H54 (cell line): ENCODE results near the gene ZNF217.
"Not testable (repeated sequence)": the region's sequence is repeated elsewhere in the genome, so short reads cannot be mapped to it uniquely, and the experiment has no call there.

Source experiments
- DNase-seq: peaks from one replicate; pipeline ENCODE4 v3.0.0; 2011; ENCODE audit warnings: low spot score, mixed read lengths; ENCODE audit not compliant: insufficient read length
- FAIRE-seq: peaks from 3 replicates; lab custom pipeline; 2011; peaks lifted over from hg19 to GRCh38; lab: Jason Lieb, UNC
- POLR2A ChIP-seq: IDR thresholded peaks from 2 replicates; pipeline ENCODE4 v1.6.1; 2011; ENCODE audit warnings: low read depth, mild to moderate bottlenecking, low read length

ZNF217 gene

GRCh38 chr20:53593466-53594007 is at the start of gene ZNF217:
Gene ZNF217, minus strand, starts transcription at chr20:53593839. Its CDS starts 11,013 bp downstream, at chr20:53582826.
- not testable (repeated sequence) for FAIRE-seq, DNase-seq
- peak; percentile 60 for TF ChIP-seq POLR2A

DNA sequence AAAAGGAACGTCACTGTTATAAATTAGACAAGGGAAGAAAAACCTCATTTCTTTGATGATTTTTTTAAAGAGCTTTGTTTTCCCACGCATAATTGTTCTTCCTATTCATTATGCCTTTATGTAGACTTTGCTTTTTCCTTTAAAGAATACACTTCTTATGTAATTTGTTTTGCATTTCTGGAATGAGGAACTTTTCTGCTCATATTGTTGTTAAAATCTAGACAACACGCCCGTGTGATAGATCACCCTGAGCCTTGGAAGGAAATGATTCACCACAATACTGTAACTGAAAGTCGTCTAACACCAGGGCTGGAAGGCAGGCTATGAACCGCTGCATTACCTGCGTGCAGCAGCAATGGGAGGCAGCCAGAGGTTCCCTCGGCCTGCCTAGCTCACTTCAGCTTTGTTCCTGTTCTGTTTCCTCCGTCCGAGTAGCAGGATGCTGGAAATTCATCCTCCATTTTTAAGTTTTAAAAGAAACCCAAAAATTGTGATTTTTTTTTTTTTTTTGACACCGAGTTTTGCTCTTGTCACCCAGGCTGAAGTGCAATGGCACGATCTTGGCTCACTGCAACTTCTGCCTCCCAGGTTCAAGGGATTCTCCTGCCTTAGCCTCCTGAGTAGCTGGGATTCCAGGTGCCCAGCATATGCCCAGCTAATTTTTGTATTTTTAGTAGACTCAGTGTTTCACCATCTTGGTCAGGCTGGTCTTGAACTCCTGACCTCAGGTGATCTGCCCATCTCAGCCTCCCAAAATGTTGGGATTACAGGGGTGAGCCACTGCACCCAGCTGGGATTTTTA is 49.6 kb upstream of the ZNF217 start:
- DNase-seq (peak; percentile 72), FAIRE-seq (peak; percentile 73)
- TF ChIP-seq POLR2A: peak; percentile 62

DNA sequence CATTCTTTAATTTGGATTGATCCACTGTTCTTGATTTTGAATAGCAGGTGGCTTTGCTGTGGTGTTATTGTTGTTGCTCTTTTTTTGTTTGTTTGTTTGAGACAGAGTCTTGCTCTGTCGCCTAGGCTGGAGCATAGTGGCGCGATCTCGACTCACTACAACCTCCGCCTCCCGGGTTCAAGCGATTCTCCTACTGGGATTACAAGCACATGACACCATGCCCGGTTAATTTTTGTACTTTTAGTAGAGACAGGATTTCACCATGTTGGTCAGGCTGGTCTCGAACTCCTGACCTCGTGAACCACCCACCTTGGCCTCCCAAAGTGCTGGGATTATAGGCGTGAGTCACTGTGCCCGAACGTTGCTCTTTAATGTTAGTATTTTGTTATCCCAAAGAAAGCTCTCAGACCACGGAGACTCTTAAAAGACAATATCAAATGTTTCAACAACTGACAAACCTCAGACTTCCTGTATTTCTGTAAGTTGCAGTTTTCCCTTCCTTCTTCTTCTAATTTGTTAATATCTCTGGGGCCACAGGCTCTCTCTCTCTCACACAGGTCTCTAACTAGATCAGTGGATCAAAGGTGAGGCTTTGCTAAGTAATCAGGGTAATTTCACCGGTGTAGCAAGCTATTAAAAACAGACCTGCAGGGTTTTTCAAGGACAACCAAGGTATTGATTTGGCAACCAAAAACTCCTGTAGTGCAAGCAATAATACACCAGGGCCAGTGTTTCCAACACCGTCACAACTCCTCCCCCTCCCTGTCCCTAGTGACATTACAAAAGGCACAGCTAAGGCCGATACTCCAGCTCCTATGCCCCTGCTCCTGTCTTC is 48.8 kb upstream of the ZNF217 start:
- FAIRE-seq (no peak), DNase-seq (no peak)
- no peak for TF ChIP-seq POLR2A

- FAIRE-seq: no peak
These were observed 46.2 kb upstream of the ZNF217 start for GRCh38 chr20:53639647-53640440.

GRCh38 chr20:53639128-53639527 is 45.5 kb upstream of the ZNF217 start:
- FAIRE-seq (no peak), DNase-seq (no peak)
- TF ChIP-seq POLR2A: no peak

More at GRCh38 chr20:53639647-53640440, 46.2 kb upstream of the ZNF217 start:
- no peak for TF ChIP-seq POLR2A
- no peak for DNase-seq

DNA sequence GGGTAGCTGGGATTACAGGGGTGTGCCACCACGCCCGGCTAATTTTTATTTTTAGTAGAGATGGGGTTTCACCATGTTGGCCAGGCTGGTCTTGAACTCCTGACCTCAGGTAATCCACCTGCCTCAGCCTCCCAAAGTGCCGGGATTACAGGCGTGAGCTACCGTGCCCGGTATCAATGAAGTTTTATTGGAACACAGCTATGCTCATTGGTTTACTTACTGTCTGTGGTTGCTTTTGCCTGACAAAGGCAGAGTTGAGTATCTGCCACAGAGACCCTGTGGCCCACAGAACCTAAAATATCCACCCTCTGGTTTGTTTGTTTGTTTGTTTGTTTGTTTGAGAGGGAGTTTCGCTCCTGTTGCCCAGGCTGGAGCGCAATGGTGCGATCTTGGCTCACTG is 43.7 kb upstream of the ZNF217 start:
- DNase-seq, FAIRE-seq: not testable (repeated sequence)

DNA sequence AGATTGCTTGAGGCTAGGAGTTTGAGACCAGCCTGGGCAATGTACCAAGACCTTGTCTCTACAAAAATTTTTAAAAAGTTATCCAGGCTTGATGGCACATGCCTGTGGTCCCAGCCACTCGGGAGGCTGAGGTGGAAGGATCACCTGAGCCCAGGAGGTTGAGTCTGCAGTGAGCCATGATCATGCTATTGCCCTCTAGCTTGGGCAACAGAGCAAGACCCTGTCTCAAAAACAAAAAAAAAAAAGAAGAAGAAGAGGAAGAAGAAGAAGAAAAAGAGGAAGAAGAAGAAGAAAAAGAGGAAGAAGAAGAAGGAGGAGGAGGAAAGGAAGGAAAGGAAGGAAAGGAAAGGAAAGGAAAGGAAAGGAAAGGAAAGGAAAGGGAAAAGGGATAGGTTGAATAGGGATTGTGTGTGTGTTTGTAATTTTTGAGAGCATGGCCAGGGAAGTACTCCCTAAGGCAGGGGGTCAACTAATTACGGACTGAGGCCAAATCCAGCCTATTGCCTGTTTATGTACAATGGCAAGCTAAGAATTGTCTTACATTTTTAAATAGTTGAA is 43.0 kb upstream of the ZNF217 start:
- FAIRE-seq: no peak
- DNase-seq: no peak
- no peak for TF ChIP-seq POLR2A

DNA sequence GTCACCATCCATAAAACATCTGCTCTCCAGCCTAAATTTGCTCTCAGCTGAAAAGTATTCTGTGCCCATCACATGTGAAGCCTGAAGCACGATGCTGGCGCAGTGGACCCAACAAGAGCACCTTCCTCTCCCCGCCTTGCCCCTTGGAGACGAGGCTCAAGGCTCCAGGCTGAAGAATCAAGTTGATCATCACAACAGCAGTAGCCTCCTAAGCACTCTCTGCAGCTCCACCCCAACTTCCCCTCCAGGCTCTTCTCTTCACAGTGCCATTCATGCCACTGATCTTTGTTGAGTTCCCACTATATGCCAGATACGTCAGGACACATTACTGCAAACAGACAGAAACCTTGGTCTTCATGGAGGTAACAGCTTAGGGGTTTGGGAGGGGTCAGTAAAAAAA is 41.6 kb upstream of the ZNF217 start:
- TF ChIP-seq POLR2A: no peak
- FAIRE-seq: no peak
- DNase-seq: no peak

- FAIRE-seq (no peak), DNase-seq (no peak)
- TF ChIP-seq POLR2A: no peak
These were observed 38.4 kb upstream of the ZNF217 start for GRCh38 chr20:53631909-53632662.

DNA sequence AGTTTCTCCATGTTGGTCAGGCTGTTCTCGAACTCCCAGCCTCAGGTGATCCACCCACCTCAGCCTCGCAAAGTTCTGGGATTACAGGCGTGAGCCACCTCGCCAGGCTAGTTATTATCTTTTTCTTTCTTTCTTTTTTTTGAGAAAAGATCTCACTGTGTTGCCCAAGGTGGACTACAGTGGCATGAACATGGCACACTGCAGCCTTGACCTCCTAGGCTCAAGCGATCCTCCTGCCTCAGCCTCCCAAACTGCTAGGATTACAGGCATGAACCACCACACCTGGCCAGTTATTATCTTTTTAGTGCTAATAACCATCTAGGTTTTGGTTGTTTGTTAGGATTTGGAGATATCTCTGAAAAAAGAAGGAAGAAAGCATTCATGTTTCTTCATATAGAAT is 35.8 kb upstream of the ZNF217 start:
- FAIRE-seq (no peak), DNase-seq (no peak)
- no peak for TF ChIP-seq POLR2A

- FAIRE-seq, DNase-seq: not testable (repeated sequence)
These were observed 35.1 kb upstream of the ZNF217 start for GRCh38 chr20:53628758-53629157.

DNA sequence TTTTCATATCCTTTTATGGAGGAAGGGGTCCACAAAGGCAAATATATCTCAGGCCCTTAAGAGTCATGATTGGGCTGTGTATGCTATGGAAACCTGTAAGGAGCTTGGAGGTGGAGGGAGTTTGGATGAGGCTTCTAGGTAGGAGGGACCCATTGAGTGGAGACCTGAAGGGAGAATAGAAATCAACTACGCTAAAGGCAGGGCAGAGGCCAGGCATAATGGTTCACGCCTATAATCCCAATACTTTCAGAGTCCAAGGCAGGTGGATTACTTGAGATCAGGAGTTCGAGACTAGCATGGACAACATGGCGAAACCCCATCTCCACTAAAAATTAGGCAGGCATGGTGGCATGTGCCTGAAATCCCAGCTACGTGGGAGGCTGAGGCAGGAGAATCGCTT is 34.4 kb upstream of the ZNF217 start:
- no peak for TF ChIP-seq POLR2A
- no peak for FAIRE-seq
- no peak for DNase-seq

GRCh38 chr20:53627001-53627400 is 33.4 kb upstream of the ZNF217 start:
- not testable (repeated sequence) for FAIRE-seq, DNase-seq
